ENCODE measurements around the gene CLASP1.

CLASP1 gene

GRCh38 chr2:121541495-121541894, 107.8 kb downstream of the CLASP1 start:
- DNase-seq (ENCODE audit: low read depth, low spot score) = no peak
- TF ChIP-seq, protein P1, sequence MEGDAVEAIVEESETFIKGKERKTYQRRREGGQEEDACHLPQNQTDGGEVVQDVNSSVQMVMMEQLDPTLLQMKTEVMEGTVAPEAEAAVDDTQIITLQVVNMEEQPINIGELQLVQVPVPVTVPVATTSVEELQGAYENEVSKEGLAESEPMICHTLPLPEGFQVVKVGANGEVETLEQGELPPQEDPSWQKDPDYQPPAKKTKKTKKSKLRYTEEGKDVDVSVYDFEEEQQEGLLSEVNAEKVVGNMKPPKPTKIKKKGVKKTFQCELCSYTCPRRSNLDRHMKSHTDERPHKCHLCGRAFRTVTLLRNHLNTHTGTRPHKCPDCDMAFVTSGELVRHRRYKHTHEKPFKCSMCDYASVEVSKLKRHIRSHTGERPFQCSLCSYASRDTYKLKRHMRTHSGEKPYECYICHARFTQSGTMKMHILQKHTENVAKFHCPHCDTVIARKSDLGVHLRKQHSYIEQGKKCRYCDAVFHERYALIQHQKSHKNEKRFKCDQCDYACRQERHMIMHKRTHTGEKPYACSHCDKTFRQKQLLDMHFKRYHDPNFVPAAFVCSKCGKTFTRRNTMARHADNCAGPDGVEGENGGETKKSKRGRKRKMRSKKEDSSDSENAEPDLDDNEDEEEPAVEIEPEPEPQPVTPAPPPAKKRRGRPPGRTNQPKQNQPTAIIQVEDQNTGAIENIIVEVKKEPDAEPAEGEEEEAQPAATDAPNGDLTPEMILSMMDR (IDR thresholded peaks at IDR 0.05; ENCODE audit: insufficient read depth, low read length, missing control alignments) = no peak
- H3K4me3 ChIP-seq (ENCODE audit: low read depth, low read length) = no peak overlapping the region
- POLR2A ChIA-PET = interaction anchor here (2.1 kb wide), 1 partner anchor 10 kb away, joined by 5 read pairs; the partner anchor contains the start of gene RNU4ATAC
- CTCF ChIA-PET = interaction anchor here (1.2 to 1.7 kb wide), 2 partner anchors 9 to 23 kb away, joined by 3 to 6 read pairs; no protein-coding TSS in a partner anchor

- no peak overlapping the region for H3K4me3 ChIP-seq (ENCODE audit: low read depth, low read length)
- ChIA-PET CTCF (interaction anchor here (1.7 kb wide), 1 partner anchor 8 kb away, joined by 6 read pairs; no protein-coding TSS in a partner anchor), POLR2A (no interaction called here)
- TF ChIP-seq, protein P1 (IDR thresholded peaks at IDR 0.05; ENCODE audit: insufficient read depth, low read length, missing control alignments) = no peak
- no peak for DNase-seq (ENCODE audit: low read depth, low spot score)
Measured at GRCh38 chr2:121539750-121540469, 109.4 kb downstream of the CLASP1 start.

- H3K4me3 ChIP-seq (ENCODE audit: low read depth, low read length) = no peak overlapping the region
- no peak for DNase-seq (ENCODE audit: low read depth, low spot score)
- ChIA-PET CTCF (interaction anchor here (1.7 kb wide), 1 partner anchor 181 kb away, joined by 5 read pairs; no protein-coding TSS in a partner anchor), POLR2A (no interaction called here)
- TF ChIP-seq, protein P1 (IDR thresholded peaks at IDR 0.05; ENCODE audit: insufficient read depth, low read length, missing control alignments) = no peak
Measured at GRCh38 chr2:121536850-121537557, 112.3 kb downstream of the CLASP1 start.

DNA sequence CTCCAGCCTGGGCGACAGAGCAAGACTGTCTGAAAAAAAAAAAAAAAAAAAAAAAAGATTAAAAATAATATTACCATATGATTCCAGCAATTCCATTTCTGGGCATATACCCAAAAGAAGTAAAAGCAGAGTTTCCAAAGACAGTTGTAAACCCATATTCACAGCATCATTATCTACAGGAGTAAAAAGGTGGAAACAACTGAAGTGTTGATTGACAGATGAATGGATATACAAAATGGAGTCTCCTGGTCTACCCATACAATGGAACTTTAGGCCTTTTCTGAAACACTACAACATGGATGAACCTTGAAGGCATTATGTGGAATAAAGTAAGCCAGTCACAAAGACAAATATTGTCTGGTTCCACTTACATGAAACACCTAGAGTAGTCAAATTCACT, 112.9 kb downstream of the CLASP1 start:
- no peak for DNase-seq (ENCODE audit: low read depth, low spot score)
- ChIA-PET CTCF (interaction anchor here (1.7 kb wide), 1 partner anchor 182 kb away, joined by 5 read pairs; no protein-coding TSS in a partner anchor), POLR2A (no interaction called here)
- no peak overlapping the region for H3K4me3 ChIP-seq (ENCODE audit: low read depth, low read length)
- TF ChIP-seq, protein P1 (IDR thresholded peaks at IDR 0.05; ENCODE audit: insufficient read depth, low read length, missing control alignments) = no peak

DNA sequence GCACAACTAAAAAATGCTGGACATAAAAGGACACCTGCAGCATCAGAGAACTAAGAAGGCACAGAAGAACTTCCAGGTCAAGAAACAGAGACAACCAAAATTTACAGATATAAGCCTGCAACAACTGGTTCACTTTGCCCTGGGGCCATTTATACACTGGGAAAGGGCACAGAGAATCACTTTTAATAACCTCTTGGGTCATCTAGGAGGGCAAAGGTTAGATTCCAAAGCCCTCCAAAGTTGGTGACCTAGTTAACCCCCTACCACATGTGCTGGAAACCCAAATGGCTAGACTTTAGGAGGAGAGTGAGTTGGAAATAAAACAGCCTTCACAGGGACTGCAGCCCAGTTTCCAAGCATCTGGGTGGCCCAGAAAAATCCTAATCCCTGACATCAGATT, 115.3 kb downstream of the CLASP1 start:
- no peak for DNase-seq (ENCODE audit: low read depth, low spot score)
- H3K4me3 ChIP-seq (ENCODE audit: low read depth, low read length) = no peak overlapping the region
- POLR2A ChIA-PET = no interaction called here
- CTCF ChIA-PET = no interaction called here
- TF ChIP-seq, protein P1 (IDR thresholded peaks at IDR 0.05; ENCODE audit: insufficient read depth, low read length, missing control alignments) = no peak

DNA sequence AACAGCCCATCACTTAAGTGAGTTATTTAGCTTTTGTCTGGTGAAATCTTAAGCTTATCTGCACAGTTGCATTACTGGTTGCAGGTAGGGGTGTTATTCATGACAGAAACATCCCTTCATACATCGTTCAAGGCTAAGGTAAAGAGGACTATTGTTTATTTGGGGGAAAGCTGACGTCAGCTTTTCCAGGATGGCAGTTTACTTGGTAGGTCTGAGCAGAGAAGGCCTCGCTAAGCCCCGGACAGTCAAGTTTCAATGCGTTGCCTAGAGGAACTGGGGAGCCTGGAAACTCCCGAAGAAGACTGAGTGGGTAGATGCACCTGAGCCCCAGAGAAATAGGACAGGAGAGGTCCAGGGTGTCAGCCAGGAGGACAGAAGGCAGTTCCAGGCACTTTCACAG, 116.4 kb downstream of the CLASP1 start:
- TF ChIP-seq, protein P1 (IDR thresholded peaks at IDR 0.05; ENCODE audit: insufficient read depth, low read length, missing control alignments) = no peak
- POLR2A ChIA-PET = interaction anchor here (2.9 kb wide), 1 partner anchor 204 kb away, joined by 16 read pairs; the partner anchor contains the start of gene NIFK
- no peak overlapping the region for H3K4me3 ChIP-seq (ENCODE audit: low read depth, low read length)
- DNase-seq (ENCODE audit: low read depth, low spot score) = no peak
- CTCF ChIA-PET = interaction anchor here (1.0 to 3.7 kb wide), 7 partner anchors 8 to 239 kb away, joined by 3 to 25 read pairs (median 4); no protein-coding TSS in a partner anchor
